ENCODE data around the gene POLR1B.
"Not testable (repeated sequence)": the region's sequence is repeated elsewhere in the genome, so short reads cannot be mapped to it uniquely, and the experiment has no call there.

Gene POLR1B, protein sequence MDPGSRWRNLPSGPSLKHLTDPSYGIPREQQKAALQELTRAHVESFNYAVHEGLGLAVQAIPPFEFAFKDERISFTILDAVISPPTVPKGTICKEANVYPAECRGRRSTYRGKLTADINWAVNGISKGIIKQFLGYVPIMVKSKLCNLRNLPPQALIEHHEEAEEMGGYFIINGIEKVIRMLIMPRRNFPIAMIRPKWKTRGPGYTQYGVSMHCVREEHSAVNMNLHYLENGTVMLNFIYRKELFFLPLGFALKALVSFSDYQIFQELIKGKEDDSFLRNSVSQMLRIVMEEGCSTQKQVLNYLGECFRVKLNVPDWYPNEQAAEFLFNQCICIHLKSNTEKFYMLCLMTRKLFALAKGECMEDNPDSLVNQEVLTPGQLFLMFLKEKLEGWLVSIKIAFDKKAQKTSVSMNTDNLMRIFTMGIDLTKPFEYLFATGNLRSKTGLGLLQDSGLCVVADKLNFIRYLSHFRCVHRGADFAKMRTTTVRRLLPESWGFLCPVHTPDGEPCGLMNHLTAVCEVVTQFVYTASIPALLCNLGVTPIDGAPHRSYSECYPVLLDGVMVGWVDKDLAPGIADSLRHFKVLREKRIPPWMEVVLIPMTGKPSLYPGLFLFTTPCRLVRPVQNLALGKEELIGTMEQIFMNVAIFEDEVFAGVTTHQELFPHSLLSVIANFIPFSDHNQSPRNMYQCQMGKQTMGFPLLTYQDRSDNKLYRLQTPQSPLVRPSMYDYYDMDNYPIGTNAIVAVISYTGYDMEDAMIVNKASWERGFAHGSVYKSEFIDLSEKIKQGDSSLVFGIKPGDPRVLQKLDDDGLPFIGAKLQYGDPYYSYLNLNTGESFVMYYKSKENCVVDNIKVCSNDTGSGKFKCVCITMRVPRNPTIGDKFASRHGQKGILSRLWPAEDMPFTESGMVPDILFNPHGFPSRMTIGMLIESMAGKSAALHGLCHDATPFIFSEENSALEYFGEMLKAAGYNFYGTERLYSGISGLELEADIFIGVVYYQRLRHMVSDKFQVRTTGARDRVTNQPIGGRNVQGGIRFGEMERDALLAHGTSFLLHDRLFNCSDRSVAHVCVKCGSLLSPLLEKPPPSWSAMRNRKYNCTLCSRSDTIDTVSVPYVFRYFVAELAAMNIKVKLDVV

GRCh38 chr2:112542123-112542983 lies at the start of gene POLR1B:
Gene POLR1B, plus strand, starts transcription at chr2:112542465. Its CDS starts 30 bp downstream, at chr2:112542495.
- peak; percentile 95 for DNase-seq

DNA sequence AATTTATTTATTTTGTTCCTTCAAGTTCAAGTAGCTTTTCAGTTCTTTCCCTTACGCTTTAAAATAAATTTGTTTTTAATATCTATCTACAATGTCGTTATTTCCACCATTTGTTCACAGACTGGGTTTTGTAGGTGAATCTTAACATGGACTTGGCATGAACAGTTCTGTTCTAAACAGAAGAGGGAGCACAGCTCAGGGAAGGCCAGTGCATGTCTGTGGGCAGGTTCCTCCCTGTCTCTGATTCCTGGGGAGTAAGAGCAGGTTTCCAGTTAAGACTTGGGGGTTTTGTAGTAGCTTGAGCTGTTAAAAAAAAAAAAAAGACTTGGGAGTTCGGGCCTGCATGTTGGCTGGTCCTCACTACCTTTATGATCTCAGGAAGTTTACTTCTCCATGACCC lies 49.2 kb upstream of the POLR1B start:
- no peak for DNase-seq

DNA sequence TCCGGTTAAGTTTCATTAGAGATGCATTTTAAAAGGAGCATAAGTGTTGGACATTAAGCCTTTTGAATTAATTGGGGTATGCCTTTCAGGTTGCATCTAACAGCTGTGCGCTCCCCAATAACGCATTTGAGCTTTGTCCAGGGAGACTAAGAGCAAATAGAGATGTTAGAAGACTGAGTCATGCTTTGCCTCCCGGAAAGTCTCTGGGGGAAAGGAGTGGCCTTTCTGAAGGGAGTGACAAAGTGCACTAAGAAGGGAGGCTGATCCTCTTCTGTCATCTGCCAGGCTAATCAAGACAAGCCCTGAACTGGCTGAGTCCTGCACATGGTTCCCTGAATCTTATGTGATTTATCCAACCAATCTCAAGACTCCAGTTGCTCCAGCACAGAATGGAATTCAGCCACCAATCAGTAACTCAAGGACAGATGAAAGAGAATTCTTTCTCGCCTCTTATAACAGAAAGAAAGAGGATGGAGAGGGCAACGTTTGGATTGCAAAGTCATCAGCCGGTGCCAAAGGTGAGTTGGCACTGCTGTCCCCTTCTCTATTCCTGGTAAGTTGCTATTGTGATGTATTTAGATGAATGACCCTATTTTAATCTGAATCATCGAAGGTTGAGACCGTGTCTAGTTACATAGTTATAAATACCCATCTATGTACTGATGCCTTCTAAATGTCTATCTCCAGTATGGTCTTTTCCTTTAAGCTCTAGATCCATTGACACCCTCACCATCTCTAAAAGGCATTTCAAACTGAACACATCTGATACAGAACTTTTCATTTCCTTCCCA lies 48.2 kb upstream of the POLR1B start:
- DNase-seq = peak; percentile 49

- DNase-seq = no peak
Measured at GRCh38 chr2:112494828-112495227, 47.4 kb upstream of the POLR1B start.

DNA sequence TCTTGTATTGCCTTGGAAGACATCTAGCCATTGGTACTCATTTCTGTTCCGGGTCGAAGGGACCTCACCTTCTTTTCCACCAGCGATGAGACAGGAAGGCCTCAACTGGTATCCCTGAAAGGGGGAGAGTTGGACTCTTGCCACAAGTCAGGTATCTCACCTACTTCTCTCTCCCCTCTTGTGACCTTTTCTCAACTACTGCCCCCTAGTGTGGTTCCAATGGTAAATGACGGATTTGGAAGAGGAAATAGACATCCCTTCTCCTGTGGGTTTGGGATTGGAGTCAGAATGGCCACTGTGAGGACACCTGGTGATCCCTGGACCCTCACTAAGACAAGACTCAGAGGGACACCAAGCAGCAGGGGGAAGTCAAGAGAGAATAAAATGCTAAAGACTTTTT lies 46.4 kb upstream of the POLR1B start:
- not testable (repeated sequence) for DNase-seq

DNA sequence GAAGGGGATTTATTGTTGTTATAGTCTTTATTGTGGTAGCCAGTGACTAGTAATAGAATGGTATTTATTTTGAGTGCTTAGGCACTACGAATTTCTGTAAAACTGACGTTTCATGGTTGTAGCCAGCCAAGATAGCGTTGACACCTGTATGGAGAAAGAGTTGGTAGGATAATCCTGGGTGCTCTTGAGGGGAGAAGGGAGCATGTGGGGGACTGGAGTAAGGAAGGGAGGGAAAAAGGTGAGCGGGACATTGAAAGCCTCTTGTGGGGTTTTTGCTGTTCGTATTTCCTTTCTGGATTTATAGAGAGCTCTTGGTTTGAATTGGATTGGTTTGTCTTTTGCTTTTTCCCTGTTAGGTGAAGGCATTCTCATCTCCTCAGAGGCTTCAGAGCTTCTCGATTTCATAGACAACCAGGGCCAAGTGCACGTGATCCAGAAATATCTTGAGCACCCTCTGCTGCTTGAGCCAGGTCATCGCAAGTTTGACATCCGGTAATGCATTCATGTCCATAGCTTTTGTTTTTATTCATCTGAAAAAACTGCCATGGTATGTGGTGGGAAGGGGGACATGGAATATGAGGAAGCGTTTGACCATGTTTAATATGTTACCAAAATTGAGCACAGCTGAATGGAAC lies 41.3 kb upstream of the POLR1B start:
- DNase-seq = peak; percentile 14

DNA sequence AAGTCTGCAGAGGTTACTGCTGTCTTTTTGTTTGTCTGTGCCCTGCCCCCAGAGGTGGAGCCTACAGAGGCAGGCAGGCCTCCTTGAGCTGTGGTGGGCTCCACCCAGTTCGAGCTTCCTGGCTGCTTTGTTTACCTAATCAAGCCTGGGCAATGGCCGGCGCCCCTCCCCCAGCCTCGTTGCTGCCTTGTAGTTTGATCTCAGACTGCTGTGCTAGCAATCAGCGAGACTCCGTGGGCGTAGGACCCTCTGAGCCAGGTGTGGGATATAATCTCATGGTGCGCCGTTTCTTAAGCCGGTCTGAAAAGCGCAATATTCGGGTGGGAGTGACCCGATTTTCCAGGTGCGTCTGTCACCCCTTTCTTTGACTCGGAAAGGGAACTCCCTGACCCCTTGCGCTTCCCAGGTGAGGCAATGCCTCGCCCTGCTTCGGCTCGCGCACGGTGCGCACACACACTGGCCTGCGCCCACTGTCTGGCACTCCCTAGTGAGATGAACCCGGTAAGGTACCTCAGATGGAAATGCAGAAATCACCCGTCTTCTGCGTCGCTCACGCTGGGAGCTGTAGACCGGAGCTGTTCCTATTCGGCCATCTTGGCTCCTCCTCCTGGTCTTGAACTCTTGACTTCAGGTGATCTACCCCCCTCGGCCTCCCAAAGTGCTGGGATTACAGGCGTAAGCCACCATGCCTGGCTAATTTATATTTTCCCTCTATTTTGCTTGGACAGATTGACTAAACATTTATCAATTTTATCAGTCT lies 32.8 kb upstream of the POLR1B start:
- not testable (repeated sequence) for DNase-seq

DNA sequence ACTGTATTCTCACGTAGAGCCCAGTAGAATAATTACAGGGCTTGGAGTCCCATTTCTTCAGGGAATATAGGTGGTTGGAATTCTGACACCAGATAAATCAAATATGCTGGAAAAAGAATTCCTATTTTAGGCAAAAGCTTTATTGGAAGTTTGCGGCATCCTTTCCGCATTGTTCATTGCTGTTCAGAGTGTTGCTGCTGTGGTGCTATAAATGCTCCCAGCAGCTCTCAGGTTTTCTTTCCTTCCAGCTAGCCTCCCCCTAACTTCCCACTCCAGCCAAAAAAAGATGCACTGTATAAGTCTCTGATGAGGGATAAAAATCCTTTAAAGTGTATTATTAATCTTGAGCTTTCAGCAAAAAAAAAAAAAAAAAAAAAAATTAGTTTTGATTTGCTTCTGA lies 25.5 kb upstream of the POLR1B start:
- no peak for DNase-seq

- no peak for DNase-seq
Measured at GRCh38 chr2:112518807-112519206, 23.5 kb upstream of the POLR1B start.

DNA sequence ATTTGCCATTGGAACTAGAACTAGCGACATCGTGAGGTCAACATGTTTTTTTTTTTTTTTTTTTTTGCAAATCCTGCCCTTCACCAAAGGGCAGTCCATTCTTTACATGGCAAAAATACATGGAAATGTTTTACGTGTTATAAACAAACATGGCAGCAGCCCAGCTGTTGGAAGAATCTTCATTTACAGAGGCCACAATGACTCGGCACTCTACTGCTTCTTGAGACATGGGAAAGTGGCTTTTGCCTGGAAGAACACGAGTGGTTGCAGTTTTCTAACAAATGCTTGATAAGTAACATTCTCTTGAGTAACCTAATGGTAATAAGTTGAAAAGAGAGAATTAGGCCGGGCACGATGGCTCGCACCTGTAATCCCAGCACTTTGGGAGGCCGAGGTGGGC lies 22.8 kb upstream of the POLR1B start:
- DNase-seq = no peak

GRCh38 chr2:112520234-112520783 lies 22.0 kb upstream of the POLR1B start:
- no peak for DNase-seq

DNA sequence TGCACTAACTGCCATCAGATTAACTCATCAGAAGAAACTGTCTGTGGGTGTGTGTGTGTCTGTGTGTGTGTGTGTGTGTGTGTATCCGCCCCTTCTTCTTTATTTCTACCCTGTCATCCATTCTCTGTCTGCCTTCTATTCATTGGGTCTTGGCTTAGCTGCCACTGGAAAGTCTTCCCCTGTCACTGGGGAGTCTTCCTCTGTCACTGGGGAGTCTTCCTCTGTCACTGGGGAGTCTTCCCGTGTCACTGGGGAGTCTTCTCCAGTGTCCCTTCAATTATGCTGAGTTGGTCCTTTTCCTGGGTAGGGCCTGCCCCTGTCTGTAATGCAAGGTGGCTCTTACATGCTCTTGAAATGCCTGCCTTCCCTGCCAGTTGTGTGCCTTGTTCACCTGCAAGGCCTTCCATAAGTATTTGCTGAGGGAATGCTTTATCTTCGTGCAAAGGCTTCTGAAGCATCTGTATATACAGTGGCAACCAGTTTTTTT lies 18.9 kb upstream of the POLR1B start:
- no peak for DNase-seq

DNA sequence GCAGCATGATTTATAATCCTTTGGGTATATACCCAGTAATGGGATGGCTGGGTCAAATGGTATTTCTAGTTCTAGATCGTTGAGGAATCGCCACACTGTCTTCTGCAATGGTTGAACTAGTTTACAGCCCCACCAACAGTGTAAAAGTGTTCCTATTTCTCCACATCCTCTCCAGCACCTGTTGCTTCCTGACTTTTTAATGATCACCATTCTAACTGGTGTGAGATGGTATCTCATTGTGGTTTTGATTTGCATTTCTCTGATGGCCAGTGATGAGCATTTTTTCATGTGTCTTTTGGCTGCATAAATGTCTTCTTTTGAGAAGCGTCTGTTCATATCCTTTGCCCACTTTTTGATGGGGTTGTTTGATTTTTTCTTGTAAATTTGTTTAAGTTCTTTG lies 18.0 kb upstream of the POLR1B start:
- not testable (repeated sequence) for DNase-seq

- DNase-seq = no peak
Measured at GRCh38 chr2:112528541-112528940, 13.7 kb upstream of the POLR1B start.

DNA sequence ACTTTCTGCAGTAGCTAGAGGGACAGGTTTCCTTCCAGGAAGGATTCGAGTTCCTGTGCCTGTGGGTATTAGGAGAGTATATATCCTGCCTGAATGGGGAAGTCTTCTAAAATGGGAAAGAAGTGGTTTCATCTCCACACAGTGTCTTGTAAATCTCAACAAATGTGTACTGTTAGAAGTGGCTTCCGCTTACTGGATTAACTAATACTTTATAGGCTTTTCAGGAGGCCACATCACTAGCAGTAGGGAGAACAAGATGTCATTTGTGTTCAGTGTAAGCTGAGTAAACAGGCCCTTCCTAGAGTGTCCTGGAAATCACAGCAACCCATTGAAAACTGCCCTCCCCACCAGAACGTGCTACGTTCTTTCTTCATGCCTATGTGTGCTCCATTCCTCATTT lies 12.5 kb upstream of the POLR1B start:
- no peak for DNase-seq

- DNase-seq = no peak
Measured at GRCh38 chr2:112530728-112531127, 11.5 kb upstream of the POLR1B start.

DNA sequence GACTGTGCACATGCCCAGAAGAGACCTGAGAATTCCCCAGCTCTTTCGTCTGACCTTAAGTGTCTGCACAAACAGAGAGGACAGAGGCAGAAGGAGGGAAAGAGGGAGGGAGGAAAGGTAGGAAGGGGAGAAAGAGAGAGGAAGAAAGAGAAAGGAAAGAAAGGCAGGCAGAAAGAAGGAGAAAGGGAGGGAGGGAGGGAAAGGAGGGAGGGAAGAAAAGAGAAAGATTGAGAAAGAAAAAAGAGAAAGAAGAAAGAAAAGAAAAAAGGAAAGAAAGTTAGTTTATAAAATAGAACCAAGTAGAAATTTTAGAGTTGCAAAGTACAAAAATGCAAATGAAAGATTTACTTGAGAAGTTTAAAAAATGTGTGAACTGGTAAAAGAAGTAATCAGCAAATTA lies 7.4 kb upstream of the POLR1B start:
- DNase-seq = no peak

DNA sequence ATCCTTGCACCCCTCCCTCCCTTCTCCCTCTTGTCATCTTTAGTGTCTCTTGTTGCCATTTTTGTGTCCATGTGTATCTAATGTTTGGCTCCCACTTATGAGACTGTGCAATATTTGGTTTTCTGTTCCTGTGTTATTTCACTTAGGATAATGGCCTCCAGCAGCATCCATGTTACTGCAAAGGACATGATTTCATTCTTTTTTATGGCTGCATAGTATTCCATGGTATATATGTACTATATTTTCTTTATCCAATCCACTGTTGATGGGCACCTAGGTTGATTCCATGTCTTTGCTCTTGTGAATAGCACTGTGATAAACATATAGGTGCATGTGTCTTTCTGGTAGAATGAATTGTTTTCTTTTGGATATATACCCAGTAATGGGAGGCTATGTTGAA lies 5.6 kb upstream of the POLR1B start:
- not testable (repeated sequence) for DNase-seq

DNA sequence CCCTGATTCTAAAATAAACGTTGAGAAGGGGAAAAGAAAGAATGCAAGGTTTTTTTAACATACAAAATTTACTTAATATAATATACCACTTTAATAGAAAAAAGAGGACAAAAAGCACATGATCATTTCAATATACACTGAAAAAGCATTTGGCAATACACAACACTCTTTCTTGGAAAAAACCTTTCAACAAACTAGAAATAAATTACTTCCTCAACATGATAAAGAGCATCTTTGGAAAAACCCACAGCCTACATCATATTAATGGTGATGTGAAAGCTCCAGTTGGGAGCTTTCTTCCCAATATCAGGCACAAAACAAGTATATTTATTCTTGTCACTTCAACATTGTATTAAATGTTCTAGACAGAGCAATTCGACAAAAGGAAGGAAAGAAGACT lies 3.0 kb upstream of the POLR1B start:
- DNase-seq = no peak

- DNase-seq = no peak
Measured at GRCh38 chr2:112540906-112541305, 1.4 kb upstream of the POLR1B start.

Measured in eye (tissue), 1 donor.